Astrocyte (in vitro differentiated cells and primary cell): ENCODE results near the gene PLA2G2F. TPM values are rescaled to one million over a fixed set of nuclear protein-coding genes. Genes with fewer than 3 reads are reported as not detected.

Experiments
- DNase-seq: peaks from one replicate; pipeline ENCODE4 v3.0.0-alpha.2; 2010; ENCODE audit warnings: low read depth
- FAIRE-seq: peaks from 2 replicates; lab custom pipeline; 2011; peaks lifted over from hg19 to GRCh38; lab: Jason Lieb, UNC
- H2AFZ ChIP-seq: 2 replicates; pipeline ENCODE4 v1.6.0; 2012; ENCODE audit warnings: low read depth, low read length, inconsistent platforms
- H3K27ac ChIP-seq: 2 replicates; pipeline ENCODE4 v1.5.1; 2011; ENCODE audit warnings: low read depth, low read length, inconsistent platforms
- H3K27me3 ChIP-seq: 2 replicates; pipeline ENCODE4 v1.6.0; 2011; ENCODE audit warnings: low read length, inconsistent platforms; ENCODE audit not compliant: insufficient read depth
- H3K36me3 ChIP-seq: 2 replicates; pipeline ENCODE4 v1.5.1; 2011; ENCODE audit warnings: low read length, inconsistent platforms; ENCODE audit not compliant: insufficient read depth
- H3K4me1 ChIP-seq: 2 replicates; pipeline ENCODE4 v1.5.1; 2011; ENCODE audit warnings: low read length, inconsistent platforms; ENCODE audit not compliant: insufficient read depth
- H3K4me2 ChIP-seq: 2 replicates; pipeline ENCODE4 v1.6.0; 2012; ENCODE audit warnings: low read length, inconsistent platforms
- H3K4me3 ChIP-seq: 2 replicates; pipeline ENCODE4 v1.5.1; 2011; ENCODE audit warnings: low read depth, mild to moderate bottlenecking, low read length, inconsistent platforms; ENCODE audit not compliant: insufficient read depth
- H3K79me2 ChIP-seq: 2 replicates; pipeline ENCODE4 v1.6.0; 2012; ENCODE audit warnings: mild to moderate bottlenecking, low read length, inconsistent platforms; ENCODE audit not compliant: insufficient read depth
- H3K9ac ChIP-seq: 2 replicates; pipeline ENCODE4 v1.6.0; 2012; ENCODE audit warnings: mild to moderate bottlenecking, low read length, inconsistent platforms
- H3K9me3 ChIP-seq: 2 replicates; pipeline ENCODE4 v1.5.1; 2012; ENCODE audit warnings: low read depth, mild to moderate bottlenecking, low read length, inconsistent platforms; ENCODE audit not compliant: insufficient read depth
- H4K20me1 ChIP-seq: 2 replicates; pipeline ENCODE4 v1.6.0; 2012; ENCODE audit warnings: low read length, inconsistent platforms; ENCODE audit not compliant: insufficient read depth
- H3K27ac Mint-ChIP-seq: one replicate; pipeline ENCODE4 v1.8.0; 2021; ENCODE audit warnings: mild to moderate bottlenecking, mixed read lengths; ENCODE audit not compliant: unreplicated experiment
- H3K27me3 Mint-ChIP-seq: one replicate; pipeline ENCODE4 v1.8.0; 2021; ENCODE audit warnings: low read depth, mixed read lengths; ENCODE audit not compliant: unreplicated experiment
- H3K36me3 Mint-ChIP-seq: one replicate; pipeline ENCODE4 v1.8.0; 2021; ENCODE audit warnings: low read depth, mixed read lengths; ENCODE audit not compliant: unreplicated experiment
- H3K4me1 Mint-ChIP-seq: one replicate; pipeline ENCODE4 v1.8.0; 2021; ENCODE audit warnings: low read depth, mixed read lengths; ENCODE audit not compliant: unreplicated experiment
- H3K4me3 Mint-ChIP-seq: one replicate; pipeline ENCODE4 v1.8.0; 2021; ENCODE audit warnings: mild to moderate bottlenecking, moderate library complexity, mixed read lengths; ENCODE audit not compliant: unreplicated experiment
- H3K9me3 Mint-ChIP-seq: one replicate; pipeline ENCODE4 v1.8.0; 2021; ENCODE audit warnings: mild to moderate bottlenecking, mixed read lengths; ENCODE audit not compliant: unreplicated experiment
- CTCF ChIP-seq: IDR thresholded peaks from 2 replicates; pipeline ENCODE4 v1.5.1; 2011; ENCODE audit warnings: low read depth, mild to moderate bottlenecking, inconsistent platforms, low read length, moderate library complexity; ENCODE audit not compliant: insufficient read depth
- EZH2 ChIP-seq: IDR thresholded peaks from 2 replicates; pipeline ENCODE4 v1.6.1; 2012; ENCODE audit warnings: mild to moderate bottlenecking, low read length, inconsistent platforms; ENCODE audit not compliant: insufficient read depth
- total RNA-seq: library from RNA; stranded (reverse); gene quantifications from 2 replicates; pipeline ENCODE4 v1.2.1, GENCODE V29; 2021

The PLA2G2F gene
- total RNA-seq, 1 donor from 2014 or later: 0.23 TPM

- peaks cover 2% of the 10 kb centered on the region for H3K36me3 Mint-ChIP-seq
- H3K27ac ChIP-seq: no peak overlapping the region
- H3K9me3 Mint-ChIP-seq: peaks cover 3% of the 10 kb centered on the region
- no peak for DNase-seq
- H3K79me2 ChIP-seq: no peaks in the 10 kb centered on the region
- no peaks in the 10 kb centered on the region for H3K9me3 ChIP-seq
- H3K9ac ChIP-seq: no peak overlapping the region
- H3K27me3 ChIP-seq: peaks cover 11% of the 10 kb centered on the region
- no peak for FAIRE-seq
- no peak overlapping the region for H3K4me3 ChIP-seq
- H3K4me1 ChIP-seq: peaks cover 4% of the 10 kb centered on the region
- H3K4me2 ChIP-seq: no peak overlapping the region
- TF ChIP-seq CTCF (no peak), EZH2 (no peak)
- H3K27me3 Mint-ChIP-seq: peaks cover 31% of the 10 kb centered on the region
- no peak overlapping the region for H2AFZ ChIP-seq
- no peaks in the 10 kb centered on the region for H3K36me3 ChIP-seq
- no peaks in the 10 kb centered on the region for H4K20me1 ChIP-seq
- H3K4me1 Mint-ChIP-seq: peaks cover 4% of the 10 kb centered on the region
- H3K27ac Mint-ChIP-seq: no peak overlapping the region
- H3K4me3 Mint-ChIP-seq: no peak overlapping the region
Observed at GRCh38 chr1:20114021-20114648, 25.0 kb upstream of the PLA2G2F start.

- H3K4me3 ChIP-seq: no peak overlapping the region
- peaks cover 4% of the 10 kb centered on the region for H3K4me1 ChIP-seq
- H3K4me2 ChIP-seq: no peak overlapping the region
- H3K79me2 ChIP-seq: no peaks in the 10 kb centered on the region
- Mint-ChIP-seq H3K27ac (no peak overlapping the region), H3K4me1 (peaks cover 4% of the 10 kb centered on the region), H3K4me3 (no peak overlapping the region), H3K27me3 (peaks cover 38% of the 10 kb centered on the region), H3K9me3 (peaks cover 3% of the 10 kb centered on the region), H3K36me3 (peaks cover 2% of the 10 kb centered on the region)
- DNase-seq: no peak
- no peaks in the 10 kb centered on the region for H3K9me3 ChIP-seq
- no peak overlapping the region for H2AFZ ChIP-seq
- H3K27ac ChIP-seq: no peak overlapping the region
- TF ChIP-seq CTCF: no peak
- TF ChIP-seq EZH2: no peak
- no peaks in the 10 kb centered on the region for H3K36me3 ChIP-seq
- H4K20me1 ChIP-seq: no peaks in the 10 kb centered on the region
- H3K9ac ChIP-seq: no peak overlapping the region
- FAIRE-seq: no peak
- peaks cover 11% of the 10 kb centered on the region for H3K27me3 ChIP-seq
Observed at GRCh38 chr1:20115479-20115878, 23.6 kb upstream of the PLA2G2F start.

- TF ChIP-seq CTCF: no peak
- no peak for TF ChIP-seq EZH2
- no peaks in the 10 kb centered on the region for H3K9me3 ChIP-seq
- no peak overlapping the region for H3K4me3 Mint-ChIP-seq
- no peak overlapping the region for H3K9ac ChIP-seq
- peaks cover 2% of the 10 kb centered on the region for H3K36me3 Mint-ChIP-seq
- H3K36me3 ChIP-seq: no peaks in the 10 kb centered on the region
- H3K79me2 ChIP-seq: no peaks in the 10 kb centered on the region
- no peak overlapping the region for H3K27ac ChIP-seq
- H3K4me1 Mint-ChIP-seq: peaks cover under 1% of the 10 kb centered on the region
- H3K4me3 ChIP-seq: no peak overlapping the region
- peaks cover 3% of the 10 kb centered on the region for H3K9me3 Mint-ChIP-seq
- H3K4me2 ChIP-seq: no peak overlapping the region
- no peak overlapping the region for H2AFZ ChIP-seq
- peaks cover 42% of the 10 kb centered on the region for H3K27me3 Mint-ChIP-seq
- no peaks in the 10 kb centered on the region for H4K20me1 ChIP-seq
- peaks cover 4% of the 10 kb centered on the region for H3K4me1 ChIP-seq
- no peak for DNase-seq
- H3K27ac Mint-ChIP-seq: no peak overlapping the region
- no peak for FAIRE-seq
- peaks cover 15% of the 10 kb centered on the region for H3K27me3 ChIP-seq
Observed at GRCh38 chr1:20115916-20116315, 23.2 kb upstream of the PLA2G2F start.
